GM19455 (cell line): Measurements from ENCODE around the gene DIPK1C.

Experiments
- ATAC-seq: cut with Tn5 transposase; IDR thresholded peaks from one replicate; pipeline ENCODE4 v1.9.1; 2021; ENCODE audit not compliant: unreplicated experiment

DIPK1C gene

GRCh38 chr18:74390900-74391299 lies 66.2 kb downstream of the DIPK1C start:
- ATAC-seq: no peak

- no peak for ATAC-seq
Observed at GRCh38 chr18:74389991-74390390, 67.1 kb downstream of the DIPK1C start.

- ATAC-seq: no peak
Observed at GRCh38 chr18:74389171-74389927, 67.8 kb downstream of the DIPK1C start.

- ATAC-seq: no peak
Observed at GRCh38 chr18:74388227-74388626, 68.9 kb downstream of the DIPK1C start.

- ATAC-seq: no peak
Observed at GRCh38 chr18:74387383-74387782, 69.7 kb downstream of the DIPK1C start.
